HEK293T (cell line): ENCODE data around the gene TMEM131.
"Not testable (repeated sequence)": the region's sequence is repeated elsewhere in the genome, so short reads cannot be mapped to it uniquely, and the experiment has no call there.

Source experiments
- CTCF ChIA-PET: fragments of 350-600 bp; formaldehyde crosslinking; extraction: SDS; loops from one replicate; lab custom pipeline; 2021; ENCODE audit warnings: antibody characterized with exemption, inconsistent platforms; lab: Yijun Ruan, JAX
- POLR2A ChIA-PET: fragments of 350-600 bp; formaldehyde crosslinking; extraction: SDS; loops from one replicate; lab custom pipeline; 2020; ENCODE audit warnings: antibody characterized with exemption, inconsistent platforms; lab: Yijun Ruan, JAX
- DNase-seq: peaks from one replicate; pipeline ENCODE4 v3.0.0; 2012; ENCODE audit warnings: mixed read lengths; ENCODE audit errors: extremely low spot score
- ARNT ChIP-seq: fragments of 450-650 bp; IDR thresholded peaks from 2 replicates; pipeline ENCODE4 v1.6.1; 2017; ENCODE audit warnings: mild to moderate bottlenecking
- BHLHE40 ChIP-seq: fragments of 450-650 bp; IDR thresholded peaks from 2 replicates; pipeline ENCODE4 v1.6.1; 2016; ENCODE audit warnings: mild to moderate bottlenecking, moderate library complexity, borderline replicate concordance
- CTBP1 ChIP-seq: fragments of 450-650 bp; IDR thresholded peaks from 2 replicates; pipeline ENCODE4 v1.6.1; 2016; ENCODE audit warnings: borderline replicate concordance
- ELF4 ChIP-seq: fragments of 450-650 bp; IDR thresholded peaks from 2 replicates; pipeline ENCODE4 v1.6.1; 2017; ENCODE audit warnings: antibody characterized with exemption
- FOXA1 ChIP-seq: fragments of 450-650 bp; IDR thresholded peaks from 2 replicates; pipeline ENCODE4 v1.6.1; 2016; ENCODE audit warnings: mild to moderate bottlenecking
- FOXK2 ChIP-seq: fragments of 450-650 bp; IDR thresholded peaks from 2 replicates; pipeline ENCODE4 v1.6.1; 2016; ENCODE audit warnings: mild to moderate bottlenecking
- FOXM1 ChIP-seq: fragments of 450-650 bp; IDR thresholded peaks from 2 replicates; pipeline ENCODE4 v1.6.1; 2017; ENCODE audit warnings: mild to moderate bottlenecking, borderline replicate concordance
- HDGF ChIP-seq: fragments of 450-650 bp; IDR thresholded peaks from 2 replicates; pipeline ENCODE4 v1.6.1; 2017; ENCODE audit warnings: antibody characterized with exemption, borderline replicate concordance
- L3MBTL2 ChIP-seq: fragments of 450-650 bp; conservative IDR thresholded peaks from 2 replicates; pipeline ENCODE4 v1.6.1; 2016; ENCODE audit warnings: mild to moderate bottlenecking
- LEF1 ChIP-seq: fragments of 450-650 bp; IDR thresholded peaks from 2 replicates; pipeline ENCODE4 v1.6.1; 2017; ENCODE audit warnings: mild to moderate bottlenecking, borderline replicate concordance
- NFRKB ChIP-seq: fragments of 450-650 bp; IDR thresholded peaks from 2 replicates; pipeline ENCODE4 v1.6.1; 2016; ENCODE audit warnings: mild to moderate bottlenecking, moderate library complexity
- PKNOX1 ChIP-seq: fragments of 450-650 bp; IDR thresholded peaks from 2 replicates; pipeline ENCODE4 v1.6.1; 2016
- SP1 ChIP-seq: fragments of 450-650 bp; IDR thresholded peaks from 2 replicates; pipeline ENCODE4 v1.6.1; 2017
- SUZ12 ChIP-seq: fragments of 450-650 bp; IDR thresholded peaks from 2 replicates; pipeline ENCODE4 v1.6.1; 2016; ENCODE audit warnings: mild to moderate bottlenecking
- TARDBP ChIP-seq: fragments of 450-650 bp; IDR thresholded peaks from 2 replicates; pipeline ENCODE4 v1.6.1; 2016
- ZNF384 ChIP-seq: fragments of 450-650 bp; IDR thresholded peaks from 2 replicates; pipeline ENCODE4 v1.6.1; 2016

The TMEM131 gene

DNA sequence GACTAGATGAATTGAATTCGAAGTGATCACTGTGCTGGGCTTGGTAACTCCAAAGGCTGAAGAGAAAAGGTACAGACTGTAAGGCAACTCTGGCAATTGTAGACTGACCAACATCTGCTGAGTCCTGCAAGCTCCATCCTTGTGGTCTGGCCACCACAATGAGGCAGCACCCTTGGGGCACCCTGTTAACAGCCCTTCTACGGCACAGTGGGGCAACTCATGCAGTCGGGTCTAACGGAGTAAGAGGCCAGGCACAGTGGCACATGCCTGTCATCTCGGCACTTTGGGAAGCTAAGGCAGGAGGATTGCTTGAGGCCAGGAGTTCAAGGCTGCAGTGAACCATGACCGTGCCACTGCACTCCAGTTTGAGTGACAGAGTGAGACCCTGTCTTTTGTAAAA, 155.6 kb downstream of the TMEM131 start:
- no peak for DNase-seq
- ChIA-PET CTCF (no interaction called here), POLR2A (no interaction called here)
- no peak for TF ChIP-seq NFRKB
- no peak for TF ChIP-seq ELF4
- no peak for TF ChIP-seq SP1
- TF ChIP-seq HDGF = no peak
- TF ChIP-seq ZNF384 = no peak
- TF ChIP-seq FOXM1 = no peak
- no peak for TF ChIP-seq CTBP1
- TF ChIP-seq FOXA1 = no peak
- no peak for TF ChIP-seq TARDBP

DNA sequence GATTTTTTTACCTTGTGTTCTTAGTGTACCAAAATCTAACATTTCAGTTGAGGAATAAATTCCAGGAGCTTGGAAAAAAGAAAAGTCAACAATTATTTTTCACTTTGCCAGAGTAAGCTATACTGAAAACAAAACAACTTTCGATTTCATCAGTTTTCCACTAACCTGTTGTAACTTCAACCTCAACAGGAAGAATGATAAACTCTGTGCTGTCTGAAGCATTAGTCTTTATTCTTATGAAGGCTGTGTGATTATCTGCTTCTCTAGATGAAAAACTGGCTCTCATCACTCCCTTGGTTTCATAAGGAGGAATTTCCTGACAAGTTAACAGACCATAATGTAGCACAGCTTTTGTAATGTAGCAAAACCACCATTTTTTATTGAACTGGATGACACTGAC, 161.1 kb downstream of the TMEM131 start:
- TF ChIP-seq ELF4 (no peak), HDGF (no peak), TARDBP (no peak), FOXK2 (no peak), LEF1 (no peak)
- ChIA-PET CTCF (no interaction called here), POLR2A (interaction anchor here (0.8 kb wide), 1 partner anchor 130 kb away, joined by 3 read pairs; no protein-coding TSS in a partner anchor)
- DNase-seq = no peak

DNA sequence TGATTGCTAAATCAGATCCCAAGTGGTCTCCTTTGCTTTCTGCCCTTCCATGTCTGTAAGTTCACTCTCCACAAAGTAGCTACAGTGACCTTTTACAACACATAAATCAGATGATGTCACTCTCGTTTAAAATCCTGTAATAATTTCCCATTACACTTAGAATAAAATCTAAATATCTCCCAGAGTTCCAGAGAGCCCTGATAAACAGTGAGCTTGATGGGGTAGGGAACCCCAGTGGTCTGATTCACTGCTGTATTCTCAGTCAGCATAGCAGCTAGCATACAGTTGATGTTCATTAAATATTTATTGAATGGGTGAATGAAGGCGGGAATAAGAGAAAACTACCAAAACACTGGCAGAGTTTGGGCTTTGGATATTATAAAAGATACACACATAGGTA, 164.6 kb downstream of the TMEM131 start:
- CTCF ChIA-PET = no interaction called here

DNA sequence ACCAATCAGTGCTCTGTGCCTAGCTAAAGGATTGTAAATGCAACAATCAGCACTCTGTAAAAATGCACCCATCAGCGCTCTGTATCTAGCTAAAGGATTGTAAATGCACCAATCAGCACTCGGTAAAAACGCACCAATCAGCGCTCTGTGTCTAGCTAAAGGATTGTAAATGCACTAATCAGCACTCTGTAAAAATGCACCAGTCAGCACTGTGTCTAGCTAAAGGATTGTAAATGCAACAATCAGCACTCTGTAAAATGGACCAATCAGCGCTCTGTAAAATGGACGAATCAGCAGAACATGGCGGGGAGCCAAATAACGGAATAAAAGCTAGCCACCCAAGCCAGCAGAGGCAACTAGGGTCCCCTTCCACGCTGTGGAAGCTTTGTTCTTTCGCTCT, 166.5 kb downstream of the TMEM131 start:
- DNase-seq, CTCF ChIA-PET, POLR2A ChIA-PET: not testable (repeated sequence)

More for the DNA sequence above, 164.6 kb downstream of the TMEM131 start:
- POLR2A ChIA-PET = no interaction called here
- DNase-seq = no peak
- TF ChIP-seq PKNOX1 = peak; percentile 35; the same call in 1 of the 2 replicates
- TF ChIP-seq ZNF384 = no peak

DNA sequence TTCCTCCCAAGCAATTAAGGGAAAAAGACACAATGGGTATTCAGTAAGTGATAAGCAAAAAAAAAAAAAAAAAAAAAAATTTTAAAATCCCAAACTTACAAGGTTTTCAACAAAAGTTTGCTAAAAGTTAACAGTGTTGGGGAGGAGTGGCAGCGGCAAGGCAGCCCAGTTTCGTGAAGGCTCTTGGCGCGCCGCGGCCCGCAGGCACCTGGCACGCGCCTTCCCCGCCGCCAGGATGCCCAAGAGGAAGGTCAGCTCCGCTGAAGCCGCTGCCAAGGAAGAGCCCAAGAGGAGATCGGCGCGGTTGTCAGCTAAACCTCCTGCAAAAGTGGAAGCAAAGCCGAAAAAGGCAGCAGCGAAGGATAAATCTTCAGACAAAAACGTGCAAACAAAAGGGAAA, 168.7 kb downstream of the TMEM131 start:
- POLR2A ChIA-PET, CTCF ChIA-PET, DNase-seq: not testable (repeated sequence)

GRCh38 chr2:97826266-97826847, 169.4 kb downstream of the TMEM131 start:
- DNase-seq, POLR2A ChIA-PET: not testable (repeated sequence)

DNA sequence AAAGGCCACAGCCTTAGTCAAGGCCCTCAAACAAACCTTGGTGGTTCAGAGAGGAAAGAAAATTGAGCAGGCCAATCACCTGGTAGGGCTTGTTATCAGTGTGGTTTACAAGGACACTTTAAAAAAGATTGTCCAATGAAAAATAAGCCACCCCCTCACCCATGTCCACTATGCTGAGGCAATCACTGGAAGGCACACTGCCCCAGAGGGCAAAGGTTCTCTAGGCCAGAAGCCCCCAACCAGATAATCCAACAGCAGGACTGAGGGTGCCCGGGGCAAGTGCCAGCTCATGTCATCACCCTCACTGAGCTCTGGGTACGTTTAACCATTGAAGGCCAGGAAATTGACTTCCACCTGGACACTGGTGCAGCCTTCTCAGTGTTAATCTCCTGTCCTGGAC, 171.7 kb downstream of the TMEM131 start:
- CTCF ChIA-PET, DNase-seq, POLR2A ChIA-PET: not testable (repeated sequence)

More at GRCh38 chr2:97826266-97826847, 169.4 kb downstream of the TMEM131 start:
- CTCF ChIA-PET = not testable (repeated sequence)

- CTCF ChIA-PET, DNase-seq, POLR2A ChIA-PET: not testable (repeated sequence)
Measured at GRCh38 chr2:97821862-97822261, 173.9 kb downstream of the TMEM131 start.

GRCh38 chr2:97819754-97820153, 176.0 kb downstream of the TMEM131 start:
- ChIA-PET POLR2A (interaction anchor here (0.6 kb wide), 1 partner anchor 177 kb away, joined by 3 read pairs; no protein-coding TSS in a partner anchor), CTCF (no interaction called here)
- DNase-seq = no peak
- no peak for TF ChIP-seq L3MBTL2
- TF ChIP-seq HDGF = no peak
- no peak for TF ChIP-seq ELF4
- TF ChIP-seq NFRKB = no peak
- TF ChIP-seq SP1 = no peak
- no peak for TF ChIP-seq BHLHE40
- no peak for TF ChIP-seq ZNF384
- no peak for TF ChIP-seq PKNOX1
- no peak for TF ChIP-seq FOXK2
- no peak for TF ChIP-seq ARNT
- no peak for TF ChIP-seq SUZ12
- no peak for TF ChIP-seq FOXM1
- TF ChIP-seq TARDBP = no peak
- no peak for TF ChIP-seq FOXA1
- no peak for TF ChIP-seq CTBP1
